D341Med (cell line): ENCODE results near the gene SLC16A5.
"Not testable (repeated sequence)": the region's sequence is repeated elsewhere in the genome, so short reads cannot be mapped to it uniquely, and the experiment has no call there.

Experiments
- DNase-seq: peaks from one replicate; pipeline ENCODE4 v3.0.0; 2012; ENCODE audit warnings: low spot score

SLC16A5 gene

GRCh38 chr17:75087558-75088453 is at the start of gene SLC16A5:
SLC16A5 (plus strand) TSS chr17:75087954; CDS start chr17:75093637, 5,683 bp downstream.
- no peak for DNase-seq

GRCh38 chr17:75039238-75039637 is 48.5 kb upstream of the SLC16A5 start:
- no peak for DNase-seq

- DNase-seq, result no peak
Observed at GRCh38 chr17:75041656-75042280, 46.0 kb upstream of the SLC16A5 start.

- not testable (repeated sequence) for DNase-seq
Observed at GRCh38 chr17:75043789-75044188, 44.0 kb upstream of the SLC16A5 start.

GRCh38 chr17:75044716-75045115 is 43.0 kb upstream of the SLC16A5 start:
- DNase-seq, result no peak

GRCh38 chr17:75045946-75046406 is 41.8 kb upstream of the SLC16A5 start:
- not testable (repeated sequence) for DNase-seq

GRCh38 chr17:75046407-75047289 is 41.1 kb upstream of the SLC16A5 start, which contains the start of the genes ATP5PD and KCTD2:
ATP5PD (minus strand) TSS chr17:75046969; CDS start chr17:75042650, 4,319 bp downstream.
KCTD2 (plus strand) TSS chr17:75047225; CDS start chr17:75047251, 26 bp downstream.
- peak; percentile 99 for DNase-seq

GRCh38 chr17:75047398-75048098 is 40.2 kb upstream of the SLC16A5 start:
- DNase-seq, result no peak

GRCh38 chr17:75048249-75048878 is 39.4 kb upstream of the SLC16A5 start:
- DNase-seq, result peak; percentile 50

- DNase-seq, result no peak
Observed at GRCh38 chr17:75049057-75049456, 38.7 kb upstream of the SLC16A5 start.

GRCh38 chr17:75049706-75050105 is 38.0 kb upstream of the SLC16A5 start:
- no peak for DNase-seq

- DNase-seq, result no peak
Observed at GRCh38 chr17:75051941-75052340, 35.8 kb upstream of the SLC16A5 start.

GRCh38 chr17:75059369-75060345 is 28.1 kb upstream of the SLC16A5 start:
- peak; percentile 81 for DNase-seq

- DNase-seq, result peak; percentile 87
Observed at GRCh38 chr17:75060434-75061054, 27.2 kb upstream of the SLC16A5 start.

- peak; percentile 74 for DNase-seq
Observed at GRCh38 chr17:75061055-75061438, 26.7 kb upstream of the SLC16A5 start.

GRCh38 chr17:75061618-75062017 is 26.1 kb upstream of the SLC16A5 start:
- DNase-seq, result peak; percentile 56

GRCh38 chr17:75063201-75063600 is 24.6 kb upstream of the SLC16A5 start:
- no peak for DNase-seq

- DNase-seq, result no peak
Observed at GRCh38 chr17:75063626-75064025, 24.1 kb upstream of the SLC16A5 start.

- no peak for DNase-seq
Observed at GRCh38 chr17:75064040-75064439, 23.7 kb upstream of the SLC16A5 start.
